GM12872 (cell line): ENCODE measurements around the gene CPS1.

Experiments
- CTCF ChIP-seq: IDR thresholded peaks from 3 replicates; pipeline ENCODE4 v1.5.1; 2011; ENCODE audit warnings: low read depth, mild to moderate bottlenecking, low read length, moderate library complexity; ENCODE audit not compliant: insufficient read depth

Gene CPS1

GRCh38 chr2:210527286-210527685 lies 29.1 kb upstream of the CPS1 start:
- no peak for TF ChIP-seq CTCF

- no peak for TF ChIP-seq CTCF
Observed at GRCh38 chr2:210528716-210529115, 27.7 kb upstream of the CPS1 start.

GRCh38 chr2:210531050-210531449 lies 25.3 kb upstream of the CPS1 start:
- TF ChIP-seq CTCF = no peak

DNA sequence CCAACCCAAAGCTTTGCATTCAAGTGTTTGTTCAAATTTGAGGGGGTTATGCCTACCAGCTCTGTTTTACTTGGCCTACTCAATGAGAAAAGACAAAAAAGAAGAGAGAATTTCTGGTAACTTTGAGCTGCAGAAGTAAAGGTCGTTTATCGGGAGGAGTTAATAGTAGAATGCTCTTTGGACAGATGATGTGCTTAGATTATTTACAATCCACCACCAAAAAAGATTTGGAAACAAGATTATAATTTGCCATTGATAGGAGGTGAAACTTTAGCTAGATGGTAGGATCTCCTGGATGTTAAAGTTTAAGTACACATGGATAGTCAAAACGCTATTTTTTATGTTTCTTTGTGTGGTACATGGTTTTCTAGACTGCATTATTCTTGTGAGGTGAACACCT lies 24.9 kb upstream of the CPS1 start:
- no peak for TF ChIP-seq CTCF

DNA sequence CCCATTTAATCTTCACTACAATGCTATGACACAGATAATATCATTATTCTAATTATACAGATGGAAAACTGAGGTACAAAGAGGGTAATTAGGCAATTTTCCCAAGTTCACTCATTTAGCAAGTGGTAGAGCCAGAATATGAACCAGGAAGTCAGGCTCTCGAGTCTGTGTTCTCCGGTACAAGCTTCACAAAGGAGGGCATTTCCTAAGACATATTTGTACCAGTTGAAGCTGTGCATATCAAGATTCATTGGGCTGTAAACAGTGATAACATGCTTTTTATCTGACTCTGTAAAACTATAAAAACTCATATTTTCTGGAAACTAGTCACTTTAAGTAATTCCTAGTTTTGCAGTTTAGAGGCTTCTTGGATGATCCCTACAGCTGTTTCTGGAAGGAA lies 23.0 kb upstream of the CPS1 start:
- TF ChIP-seq CTCF = no peak

DNA sequence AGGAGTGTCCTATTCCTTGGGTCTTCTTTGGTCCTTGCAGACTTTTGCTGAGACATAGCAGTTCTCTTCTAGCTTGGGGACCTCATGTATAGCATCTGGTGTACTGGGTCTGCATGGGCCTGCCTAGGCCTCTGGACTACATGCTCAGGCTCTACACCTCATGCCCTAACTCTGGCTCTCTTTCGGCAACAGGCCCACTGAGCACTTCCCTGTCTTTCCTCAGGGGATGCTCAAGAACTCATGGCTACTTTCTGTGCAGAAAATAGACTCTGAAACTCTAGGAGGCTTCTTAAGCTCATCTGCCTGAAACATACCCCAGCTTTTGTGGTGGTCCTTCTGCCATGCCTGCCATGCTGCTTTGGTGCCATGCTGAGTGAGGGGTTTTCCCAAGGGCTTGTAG lies 21.5 kb upstream of the CPS1 start:
- no peak for TF ChIP-seq CTCF

DNA sequence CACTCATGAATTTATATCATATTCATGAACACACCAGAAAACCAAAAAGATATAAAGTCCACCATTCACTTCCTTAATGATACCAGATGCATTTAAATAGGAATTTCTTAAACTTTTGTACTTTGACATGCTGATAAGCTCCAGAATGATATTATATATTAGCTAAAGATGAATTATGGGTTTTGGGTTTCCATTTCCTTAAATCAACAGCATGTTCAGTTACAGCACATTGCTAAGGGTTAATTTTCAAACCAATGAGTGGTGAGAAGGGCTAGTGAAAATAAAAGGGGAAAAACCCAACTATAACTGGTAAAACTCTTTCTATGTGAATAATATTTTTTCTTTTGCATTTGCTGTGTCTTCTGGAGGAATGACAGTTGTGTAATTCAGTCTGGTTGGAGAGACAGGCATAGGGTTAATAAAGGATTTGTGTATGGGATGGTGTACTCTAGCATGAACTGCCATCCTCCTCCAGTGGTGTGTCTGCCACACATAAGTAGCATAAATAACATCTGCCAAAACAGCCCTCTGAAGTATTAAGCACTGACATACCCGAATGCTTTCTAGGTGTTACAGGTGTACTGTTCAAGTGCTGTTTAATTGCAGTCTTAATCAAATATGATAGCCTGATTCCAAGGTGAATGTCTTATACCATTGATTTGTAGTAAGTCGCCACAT lies 19.3 kb upstream of the CPS1 start:
- no peak for TF ChIP-seq CTCF

DNA sequence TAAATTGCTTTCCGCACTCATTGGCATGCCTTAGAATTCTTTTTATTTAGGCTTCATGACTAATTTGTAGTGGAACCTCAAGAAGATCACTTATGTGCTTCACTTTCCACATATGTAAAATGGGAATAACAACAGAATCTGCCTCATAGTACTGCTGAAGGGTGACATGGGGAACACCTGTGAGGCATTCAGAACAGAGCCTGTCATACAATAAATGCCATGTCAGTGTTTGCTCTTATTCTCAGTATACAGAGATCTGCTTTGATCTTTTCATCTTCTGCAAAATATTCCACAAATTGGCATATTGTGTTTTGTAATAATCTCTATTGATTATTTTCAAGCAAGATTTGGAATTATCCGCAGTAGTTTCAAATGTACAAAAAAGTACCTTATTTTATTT lies 17.4 kb upstream of the CPS1 start:
- TF ChIP-seq CTCF = no peak
